22Rv1 (cell line): ENCODE results near the gene LSM4.

Source experiments
- ZFX ChIP-seq: fragments of 450-650 bp; IDR thresholded peaks from 2 replicates; pipeline ENCODE4 v1.6.1; 2017; ENCODE audit warnings: antibody characterized with exemption, borderline replicate concordance
- TF ChIP-seq, protein P1 (sequence below): fragments of 450-650 bp; IDR thresholded peaks from 2 replicates; pipeline ENCODE4 v1.5.1; 2017; ENCODE audit warnings: mild to moderate bottlenecking

DNA sequence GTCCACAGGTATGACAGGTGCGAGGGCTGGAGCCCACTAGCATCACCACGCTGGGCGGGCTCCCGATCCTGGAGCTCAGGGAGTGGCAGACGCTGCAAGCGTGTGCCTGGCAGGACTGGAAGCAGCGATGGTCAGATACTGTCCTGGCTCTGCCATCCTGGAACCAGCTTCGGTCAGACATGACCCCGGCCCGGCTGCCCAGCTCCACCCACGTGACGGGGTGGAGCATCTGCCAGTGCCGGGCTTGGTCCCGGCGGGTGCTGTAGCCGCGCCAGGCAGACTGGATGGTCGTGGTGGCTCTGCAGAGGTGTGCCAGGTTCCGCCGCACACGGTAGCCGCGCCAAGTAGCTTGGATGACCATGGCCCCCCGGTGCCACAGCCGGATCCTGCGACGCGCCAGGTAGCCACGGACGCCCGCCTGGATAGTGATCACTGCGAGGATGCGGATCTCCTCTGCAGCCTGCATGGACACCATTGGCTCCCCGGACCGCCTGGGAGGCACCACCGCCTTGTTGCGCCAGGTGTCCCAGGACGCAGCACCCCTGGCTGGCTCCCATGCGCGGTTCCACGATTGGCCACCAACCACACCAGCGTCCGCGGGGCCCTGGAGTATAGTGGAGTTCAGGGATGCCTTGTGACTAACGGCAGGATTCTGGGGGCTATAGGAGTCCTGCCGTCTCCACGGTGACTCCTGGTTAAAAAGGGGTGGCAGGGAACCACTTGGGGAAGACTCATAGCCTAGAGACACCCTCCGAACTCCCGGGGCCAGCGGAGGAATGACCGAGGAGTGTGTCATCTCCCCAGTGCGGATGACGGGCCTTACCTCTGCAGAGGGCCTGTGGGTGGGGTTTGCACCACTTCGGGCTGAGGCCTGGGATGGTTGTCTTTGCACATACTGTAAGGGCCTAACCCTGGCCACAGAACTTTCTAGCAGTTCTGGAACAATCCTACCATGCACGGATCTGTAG, 65.1 kb downstream of the LSM4 start:
- TF ChIP-seq, protein P1, sequence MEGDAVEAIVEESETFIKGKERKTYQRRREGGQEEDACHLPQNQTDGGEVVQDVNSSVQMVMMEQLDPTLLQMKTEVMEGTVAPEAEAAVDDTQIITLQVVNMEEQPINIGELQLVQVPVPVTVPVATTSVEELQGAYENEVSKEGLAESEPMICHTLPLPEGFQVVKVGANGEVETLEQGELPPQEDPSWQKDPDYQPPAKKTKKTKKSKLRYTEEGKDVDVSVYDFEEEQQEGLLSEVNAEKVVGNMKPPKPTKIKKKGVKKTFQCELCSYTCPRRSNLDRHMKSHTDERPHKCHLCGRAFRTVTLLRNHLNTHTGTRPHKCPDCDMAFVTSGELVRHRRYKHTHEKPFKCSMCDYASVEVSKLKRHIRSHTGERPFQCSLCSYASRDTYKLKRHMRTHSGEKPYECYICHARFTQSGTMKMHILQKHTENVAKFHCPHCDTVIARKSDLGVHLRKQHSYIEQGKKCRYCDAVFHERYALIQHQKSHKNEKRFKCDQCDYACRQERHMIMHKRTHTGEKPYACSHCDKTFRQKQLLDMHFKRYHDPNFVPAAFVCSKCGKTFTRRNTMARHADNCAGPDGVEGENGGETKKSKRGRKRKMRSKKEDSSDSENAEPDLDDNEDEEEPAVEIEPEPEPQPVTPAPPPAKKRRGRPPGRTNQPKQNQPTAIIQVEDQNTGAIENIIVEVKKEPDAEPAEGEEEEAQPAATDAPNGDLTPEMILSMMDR: no peak
- TF ChIP-seq ZFX: no peak
